GM19467 (cell line): Measurements from ENCODE around the gene SULT1A1.
A peak's percentile ranks its signal among the peaks of the same experiment; 100 is the strongest.
"Not testable (repeated sequence)": the region's sequence is repeated elsewhere in the genome, so short reads cannot be mapped to it uniquely, and the experiment has no call there.

Experiments used
- ATAC-seq: cut with Tn5 transposase; IDR thresholded peaks from one replicate; pipeline ENCODE4 v1.9.1; 2021; ENCODE audit warnings: mild to moderate bottlenecking, moderate library complexity; ENCODE audit not compliant: unreplicated experiment

SULT1A1 gene

GRCh38 chr16:28609631-28610594, at the start of gene SULT1A1:
TSS of gene SULT1A1 (minus strand) at chr16:28610044. CDS start at chr16:28608855, 1,189 bp downstream.
- no peak for ATAC-seq

DNA sequence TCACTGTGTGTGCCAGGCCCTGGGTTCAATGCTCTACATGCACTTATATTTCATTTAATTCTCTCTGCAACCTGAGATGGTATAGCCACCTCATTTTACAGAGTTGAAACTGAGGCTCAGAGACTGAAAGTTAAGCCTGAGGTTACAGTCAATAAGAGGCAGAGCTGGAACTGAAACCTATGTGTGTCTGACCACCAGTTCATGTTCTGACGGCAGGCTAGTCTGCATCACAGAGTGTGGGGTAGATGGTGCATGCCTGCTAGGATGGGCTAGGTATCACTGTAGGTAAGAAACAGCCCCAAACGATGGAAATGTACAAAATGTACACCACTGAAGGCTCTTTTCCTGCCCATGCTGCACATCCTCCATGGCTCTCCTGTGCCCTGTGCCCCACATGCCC, 30.1 kb upstream of the SULT1A1 start:
- not testable (repeated sequence) for ATAC-seq

DNA sequence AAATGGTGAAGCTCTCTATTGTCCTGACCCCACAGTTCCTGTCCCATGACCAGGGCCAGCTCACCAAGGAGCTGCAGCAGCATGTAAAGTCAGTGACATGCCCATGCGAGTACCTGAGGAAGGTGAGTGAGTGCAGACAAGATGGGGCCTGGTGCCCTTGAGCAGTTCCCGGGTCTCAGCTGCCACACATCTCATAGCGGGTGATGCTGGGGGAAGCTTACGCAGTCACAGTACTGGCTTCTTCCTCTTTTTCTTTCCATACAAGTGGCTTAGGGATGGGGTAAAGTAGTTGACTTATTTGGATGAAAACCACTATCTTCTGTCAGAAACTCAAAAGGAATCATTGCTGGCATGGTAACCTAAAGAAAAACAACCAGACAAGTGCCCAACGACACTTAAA, 28.5 kb upstream of the SULT1A1 start:
- not testable (repeated sequence) for ATAC-seq

DNA sequence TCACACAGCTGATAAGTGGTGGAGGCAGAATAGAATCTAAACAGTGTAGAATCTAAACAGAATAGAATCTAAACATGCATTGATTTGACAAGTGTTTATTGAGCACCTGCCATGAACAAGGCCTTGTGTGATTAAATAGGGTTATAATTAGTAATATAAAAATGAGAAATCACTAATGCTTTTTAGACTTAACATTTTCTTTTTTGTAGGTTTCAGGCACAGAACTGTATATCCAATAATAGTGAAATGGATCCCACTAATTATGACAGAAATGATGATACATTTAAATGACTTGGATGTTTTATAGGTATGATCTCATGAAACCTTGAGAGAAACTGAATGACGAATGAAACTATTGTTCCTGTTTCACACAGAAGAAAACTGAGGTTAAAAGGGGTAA, 27.9 kb upstream of the SULT1A1 start, which contains the start of gene NPIPB8:
NPIPB8 (plus strand) TSS at position 301 of the 400 bp plus-strand sequence. CDS start 296 bp downstream, outside the sequence.
- not testable (repeated sequence) for ATAC-seq

- not testable (repeated sequence) for ATAC-seq
Observed at GRCh38 chr16:28636093-28636823, 26.4 kb upstream of the SULT1A1 start.

DNA sequence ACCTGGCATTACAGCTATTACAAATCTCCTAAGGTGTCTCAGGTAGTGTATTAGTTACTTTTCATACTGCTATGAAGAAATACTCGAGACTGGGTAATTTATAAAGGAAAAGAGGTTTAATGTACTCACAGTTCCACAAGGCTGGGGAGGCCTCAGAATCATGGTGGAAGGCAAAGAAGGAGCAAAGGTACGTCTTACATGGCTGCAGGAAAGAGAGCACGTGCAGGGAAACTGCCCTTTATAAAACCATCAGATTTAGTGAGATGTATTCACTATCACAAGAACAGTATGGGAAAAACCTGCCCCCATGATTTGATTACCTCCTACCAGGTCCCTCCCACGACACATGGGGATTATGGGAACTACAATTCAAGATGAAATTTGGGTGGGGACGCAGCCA, 21.1 kb upstream of the SULT1A1 start:
- not testable (repeated sequence) for ATAC-seq

DNA sequence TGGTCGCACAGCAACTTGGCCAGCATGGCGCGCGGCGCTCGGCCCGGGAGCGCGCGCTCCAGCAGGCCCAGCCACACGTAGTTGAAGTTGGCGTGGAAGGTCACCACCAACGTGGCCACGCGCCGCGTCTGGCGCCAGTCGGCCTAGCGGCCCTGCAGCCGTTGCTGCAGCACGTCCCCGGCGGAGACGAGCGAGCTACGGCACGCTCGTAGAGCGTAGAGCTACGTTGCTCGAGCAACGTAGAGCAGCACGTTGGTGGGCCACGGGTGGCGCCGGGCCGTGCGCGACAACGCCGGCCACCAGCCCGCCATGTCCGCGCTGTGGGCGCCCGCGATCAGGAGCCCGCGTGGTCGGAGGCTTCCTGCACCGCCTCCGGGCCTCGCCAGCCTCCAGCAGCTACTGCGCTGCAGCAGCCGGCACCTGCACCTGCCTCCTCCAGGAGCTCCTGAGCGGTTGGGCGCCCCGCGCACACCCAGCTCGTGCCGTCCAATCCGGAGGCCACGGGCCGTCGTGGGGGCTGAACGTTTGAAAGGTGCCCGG, 13.4 kb upstream of the SULT1A1 start:
- ATAC-seq: no peak

- ATAC-seq: not testable (repeated sequence)
Observed at GRCh38 chr16:28622532-28623171, 12.8 kb upstream of the SULT1A1 start.

- ATAC-seq: no peak
Observed at GRCh38 chr16:28621481-28622155, 11.8 kb upstream of the SULT1A1 start.

GRCh38 chr16:28620316-28620715, 10.5 kb upstream of the SULT1A1 start:
- not testable (repeated sequence) for ATAC-seq

- no peak for ATAC-seq
Observed at GRCh38 chr16:28617874-28618273, 8.0 kb upstream of the SULT1A1 start.

GRCh38 chr16:28616636-28617035, 6.8 kb upstream of the SULT1A1 start:
- ATAC-seq: no peak

DNA sequence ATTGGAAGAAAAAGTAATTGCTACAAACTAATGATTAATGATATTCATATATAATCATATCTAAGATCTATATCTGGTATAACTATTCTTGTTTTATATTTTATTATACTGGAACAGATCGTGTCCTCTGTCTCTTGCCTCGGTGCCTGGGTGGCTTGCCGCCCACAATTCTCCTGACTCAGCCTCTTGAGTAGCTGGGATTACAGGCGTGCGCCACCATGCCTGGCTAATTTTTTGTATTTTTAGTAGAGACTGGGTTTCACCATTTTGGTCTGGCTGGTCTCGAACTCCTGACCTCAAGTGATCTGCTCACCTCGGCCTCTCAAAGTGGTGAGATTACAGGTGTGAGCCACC, 6.4 kb upstream of the SULT1A1 start:
- not testable (repeated sequence) for ATAC-seq

DNA sequence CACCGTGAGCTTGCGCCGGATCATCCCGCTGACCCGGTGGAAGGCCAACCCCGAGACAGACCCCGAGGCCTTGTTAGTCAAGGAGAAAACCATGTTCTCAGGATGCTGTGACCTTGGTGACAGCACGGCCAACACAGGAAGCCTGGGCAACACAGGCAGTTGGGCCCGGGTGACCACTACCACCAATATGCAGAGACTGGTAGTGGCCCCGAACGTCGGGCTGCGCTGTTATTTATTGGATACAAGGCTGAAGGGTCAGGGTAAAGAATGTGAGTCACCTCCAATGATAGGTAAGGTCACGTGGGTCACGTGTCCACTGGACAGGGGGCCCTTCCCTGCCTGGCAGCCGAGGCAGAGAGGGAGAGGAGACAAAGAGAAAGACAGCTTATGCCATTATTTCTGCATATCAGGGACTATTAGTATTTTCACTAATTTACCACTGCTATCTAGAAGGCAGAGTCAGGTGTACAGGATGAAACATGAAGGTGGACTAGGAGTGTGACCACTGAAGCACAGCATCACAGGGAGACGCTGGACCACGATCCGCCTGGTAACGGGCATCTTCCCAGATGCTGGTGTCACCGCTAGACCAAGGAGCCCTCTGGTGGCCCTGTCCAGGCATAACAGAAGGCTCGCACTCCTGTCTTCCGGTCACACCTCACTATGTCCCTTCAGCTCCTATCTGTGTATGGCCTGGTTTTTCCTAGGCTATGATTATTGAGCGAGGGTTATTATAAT, 5.8 kb upstream of the SULT1A1 start:
- not testable (repeated sequence) for ATAC-seq

GRCh38 chr16:28614561-28614960, 4.7 kb upstream of the SULT1A1 start:
- not testable (repeated sequence) for ATAC-seq

DNA sequence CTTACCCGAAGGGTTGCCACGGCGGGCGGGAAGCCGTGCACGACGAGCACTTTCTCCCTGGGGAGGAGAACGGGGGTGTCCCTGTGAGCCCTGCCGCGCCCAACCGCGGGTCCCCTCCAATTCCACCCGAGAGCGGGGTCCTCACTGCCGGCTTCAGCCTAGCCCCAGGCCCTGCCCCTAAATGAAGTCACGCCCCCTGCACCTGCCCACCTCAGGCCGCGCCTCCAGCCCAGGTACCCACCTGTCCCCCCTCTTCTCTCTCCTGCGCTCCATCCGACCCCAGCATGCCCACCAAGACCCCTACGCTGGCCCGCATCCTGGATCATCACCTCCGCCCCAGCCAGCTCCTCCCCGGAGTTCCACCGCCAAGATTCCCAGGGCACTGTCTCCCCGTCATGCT, 4.1 kb upstream of the SULT1A1 start:
- not testable (repeated sequence) for ATAC-seq

DNA sequence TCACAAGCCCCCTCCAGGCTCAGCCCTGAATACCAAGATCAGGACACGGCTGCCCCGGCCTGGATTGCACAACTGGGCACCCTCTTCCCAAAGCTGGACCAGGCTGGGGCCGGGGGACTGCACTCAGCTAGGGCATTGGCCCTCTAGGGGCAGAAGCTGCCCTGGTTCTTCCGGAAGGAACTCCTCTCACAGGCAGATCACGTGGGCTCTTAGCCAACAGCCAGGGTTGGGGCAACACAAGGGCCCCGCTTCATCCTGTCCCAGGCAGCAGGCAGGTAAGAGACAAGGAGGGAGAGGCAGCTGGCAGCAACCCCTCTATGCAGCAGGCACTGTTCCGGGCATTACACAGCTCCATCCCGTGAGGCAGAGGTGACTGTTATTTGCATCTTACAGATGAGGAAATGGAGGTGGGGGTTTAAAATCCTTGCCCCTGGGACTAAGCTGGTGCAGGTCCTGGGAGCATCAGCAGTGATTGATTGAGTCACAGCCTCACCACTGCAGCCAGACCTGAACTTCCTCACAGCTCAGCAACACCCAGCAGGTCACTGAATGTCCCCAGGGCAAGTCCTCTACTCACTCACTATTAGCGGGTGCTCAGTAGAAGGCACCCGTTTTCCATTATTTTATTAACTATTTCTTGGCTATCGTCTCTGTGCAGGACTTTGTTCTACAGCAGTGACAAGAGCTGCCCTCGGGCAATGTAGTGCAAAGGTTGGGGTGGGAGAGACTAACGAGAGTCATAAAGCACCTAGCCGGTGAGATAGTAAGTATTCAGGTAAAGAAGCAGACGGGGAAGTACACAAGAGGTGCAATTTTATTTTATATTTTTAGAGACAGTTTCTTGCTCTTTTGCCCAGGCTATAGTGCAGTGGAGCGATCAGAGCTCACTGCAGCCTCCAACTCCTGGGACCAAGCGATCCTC, 2.8 kb upstream of the SULT1A1 start:
- ATAC-seq: peak; percentile 47

DNA sequence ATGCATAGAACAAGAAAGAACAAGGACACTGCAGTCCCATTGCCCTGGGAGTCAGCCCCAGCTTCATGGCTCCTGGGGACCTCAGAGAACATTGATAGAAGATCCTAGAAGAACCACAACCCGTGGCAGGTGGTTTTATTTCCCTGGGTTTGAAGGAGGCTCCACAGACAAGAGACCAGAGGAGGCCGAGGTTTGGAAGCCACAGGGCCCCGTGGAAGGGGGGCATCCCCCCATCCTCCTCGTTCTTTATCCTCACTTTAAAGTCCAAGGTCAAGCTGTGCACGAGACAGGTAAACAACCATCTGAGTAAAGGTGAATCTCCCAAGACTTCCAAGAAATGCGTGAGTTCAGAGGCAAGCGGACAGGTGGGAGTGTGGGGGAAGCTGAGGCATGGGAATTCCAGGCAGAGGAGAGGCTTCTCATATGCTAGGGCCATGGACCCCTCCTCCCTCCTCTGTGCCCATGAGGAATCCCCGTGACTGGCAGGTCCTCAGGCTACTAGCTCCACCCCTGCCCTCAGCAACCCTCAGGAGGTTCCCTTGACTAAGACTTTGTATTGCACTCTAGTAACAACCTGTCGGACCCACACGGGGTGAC, 849 bp upstream of the SULT1A1 start:
- no peak for ATAC-seq
